GM18526 (cell line): ENCODE results near the gene FPGS.

ENCODE experiments used
- POLR2A ChIP-seq: IDR thresholded peaks from 3 replicates; pipeline ENCODE4 v1.6.1; 2011; ENCODE audit not compliant: insufficient read length; ENCODE audit errors: extremely low read depth

Gene FPGS

GRCh38 chr9:127829205-127829906 lies 26.7 kb downstream of the FPGS start:
- no peak for TF ChIP-seq POLR2A

DNA sequence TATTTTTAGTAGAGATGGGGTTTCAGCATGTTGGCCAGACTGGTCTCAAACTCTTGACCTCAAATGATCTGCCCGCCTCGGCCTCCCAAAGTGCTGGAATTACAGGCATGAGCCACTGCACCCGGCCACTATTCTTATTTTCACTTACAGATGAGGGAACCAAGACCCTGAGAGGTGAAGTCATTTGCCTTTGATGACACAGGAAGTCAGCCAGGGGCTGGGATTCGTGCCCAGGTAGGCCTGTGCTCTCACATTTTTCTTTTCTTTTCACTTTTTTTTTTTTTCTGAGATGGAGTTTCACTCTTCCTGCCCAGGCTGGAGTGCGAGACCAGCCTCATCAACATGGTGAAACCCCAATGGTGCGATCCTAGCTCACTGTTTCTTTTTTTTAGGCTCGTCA lies 29.6 kb downstream of the FPGS start:
- no peak for TF ChIP-seq POLR2A

GRCh38 chr9:127833555-127833954 lies 30.9 kb downstream of the FPGS start:
- no peak for TF ChIP-seq POLR2A

DNA sequence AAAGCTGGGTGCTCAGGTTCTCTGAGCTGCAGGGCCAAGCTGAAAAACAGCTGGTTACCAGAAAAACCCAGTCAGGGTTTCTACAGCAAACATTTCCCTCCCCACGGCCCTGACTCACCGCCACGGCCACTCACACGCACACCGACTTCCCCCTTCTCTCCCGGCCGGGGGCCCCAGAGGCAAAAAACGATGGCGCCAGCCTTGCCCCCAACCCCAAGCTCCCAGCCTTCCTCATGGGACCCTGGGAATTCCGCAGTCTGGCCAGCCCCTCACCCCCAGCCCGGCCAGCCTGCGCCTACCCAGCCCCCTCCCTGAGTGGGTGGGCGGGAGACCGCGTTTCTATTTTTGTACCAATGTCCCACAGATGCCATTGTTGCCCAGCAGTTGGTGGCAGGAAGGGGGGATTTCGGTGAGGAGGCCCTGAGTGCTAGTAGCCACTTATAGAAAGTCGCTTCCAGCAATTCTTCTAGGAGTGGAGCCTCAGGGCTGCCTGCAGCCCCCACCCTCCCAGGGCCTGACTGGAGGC lies 33.4 kb downstream of the FPGS start:
- TF ChIP-seq POLR2A = no peak

DNA sequence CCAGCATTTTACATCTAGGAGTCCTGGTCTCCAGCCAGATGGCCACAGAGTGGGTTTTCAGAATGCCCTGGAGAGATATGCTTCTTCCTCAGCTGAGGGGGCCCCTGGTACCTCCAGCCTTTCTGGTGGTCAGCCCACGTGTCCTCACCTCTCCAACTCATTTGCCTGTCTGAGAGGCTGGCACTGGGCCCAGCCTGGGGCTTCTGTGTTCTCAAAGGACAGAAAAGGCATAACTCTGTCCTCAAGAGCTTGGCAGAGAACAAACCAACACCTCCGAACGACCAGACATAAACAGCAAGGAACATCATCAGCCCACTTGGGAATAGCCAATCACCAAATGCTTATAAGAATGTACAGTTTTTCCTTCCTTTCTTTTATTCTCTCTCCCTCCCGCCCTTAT lies 34.7 kb downstream of the FPGS start:
- no peak for TF ChIP-seq POLR2A

- TF ChIP-seq POLR2A = no peak
Observed at GRCh38 chr9:127838375-127839078, 35.8 kb downstream of the FPGS start.

DNA sequence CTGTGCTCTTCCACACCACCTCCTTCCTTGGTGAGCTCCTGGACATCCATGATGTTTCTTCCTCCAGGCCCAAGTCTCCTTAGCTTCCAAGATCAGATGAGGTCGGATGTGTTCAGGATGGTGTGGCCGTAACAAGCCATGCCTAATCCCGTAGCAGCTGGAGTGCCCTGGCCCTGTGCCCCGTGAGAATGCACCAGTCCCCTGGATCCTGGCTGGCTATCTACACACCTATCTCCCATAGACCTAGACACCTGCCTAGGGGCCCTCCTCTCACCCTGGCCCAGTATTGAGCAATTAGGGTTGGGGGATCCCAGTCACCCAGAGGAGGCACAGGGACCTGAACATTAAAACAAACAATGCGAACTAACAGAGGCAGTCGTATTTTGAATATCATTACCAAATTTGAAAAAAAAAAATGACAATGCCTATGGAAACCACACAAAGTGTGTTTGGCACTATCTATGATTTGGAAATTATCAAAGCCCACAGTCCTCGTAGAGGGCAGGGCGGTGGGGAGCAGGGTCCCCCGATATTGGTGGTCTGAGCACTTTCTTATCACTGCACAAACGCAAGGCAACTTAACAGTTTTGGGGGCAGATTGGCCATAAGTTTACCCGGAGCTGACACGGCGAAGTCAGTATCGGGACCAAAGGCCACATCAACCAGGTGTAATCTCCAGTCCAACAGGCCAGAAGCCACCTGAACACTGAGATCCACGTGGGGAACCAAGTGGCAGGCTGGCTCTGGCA lies 38.6 kb downstream of the FPGS start:
- TF ChIP-seq POLR2A = no peak

- no peak for TF ChIP-seq POLR2A
Observed at GRCh38 chr9:127844821-127845359, 42.2 kb downstream of the FPGS start.

- TF ChIP-seq POLR2A = no peak
Observed at GRCh38 chr9:127846443-127847177, 43.9 kb downstream of the FPGS start.

GRCh38 chr9:127847178-127847510 lies 44.5 kb downstream of the FPGS start:
- no peak for TF ChIP-seq POLR2A

GRCh38 chr9:127847833-127848755 lies 45.4 kb downstream of the FPGS start:
- TF ChIP-seq POLR2A = no peak

- no peak for TF ChIP-seq POLR2A
Observed at GRCh38 chr9:127848756-127849504, 46.2 kb downstream of the FPGS start.

GRCh38 chr9:127850286-127850830 lies 47.7 kb downstream of the FPGS start:
- no peak for TF ChIP-seq POLR2A
